Upper lobe of left lung (tissue), 4 donors: ENCODE results near the gene ANKRD13D.

Experiments
- CTCF ChIP-seq, 6 experiments: fragments of 450-650 bp in 4 of 6; fragments of 200-600 bp in 2 of 6; sonication (generic) in 2 of 6; IDR thresholded peaks; one replicate each; pipeline ENCODE4 v1.5.1; 2016 to 2019; ENCODE audit warnings: antibody characterized with exemption in 6 of 6
- EP300 ChIP-seq, 4 donors: sonication (generic); formaldehyde crosslinking; IDR thresholded peaks; one replicate each; pipeline ENCODE4 v1.5.1; 2017; ENCODE audit warnings: antibody characterized with exemption in 4 of 4, control low read depth in 2 of 4
- POLR2A ChIP-seq, 4 donors: fragments of 450-650 bp; IDR thresholded peaks; one replicate each; pipeline ENCODE4 v1.5.1; 2016 to 2017; ENCODE audit warnings: antibody characterized with exemption in 4 of 4, mild to moderate bottlenecking in 2 of 4
- POLR2AphosphoS5 ChIP-seq, 2 donors: sonication (generic); formaldehyde crosslinking; IDR thresholded peaks; one replicate each; pipeline ENCODE4 v1.5.1; 2017; ENCODE audit warnings: antibody characterized with exemption in 2 of 2

GRCh38 chr11:67300256-67300755 is 11.2 kb downstream of the ANKRD13D start:
- no peak for TF ChIP-seq CTCF (IDR thresholded peaks at IDR 0.05)
- TF ChIP-seq POLR2A (IDR thresholded peaks at IDR 0.05), result no peak
- TF ChIP-seq EP300 (IDR thresholded peaks at IDR 0.05), result no peak
- TF ChIP-seq POLR2AphosphoS5 (IDR thresholded peaks at IDR 0.05), result no peak
